Measurements from ENCODE around the gene CNST.
"Not testable (repeated sequence)": the region's sequence is repeated elsewhere in the genome, so short reads cannot be mapped to it uniquely, and the experiment has no call there.

The CNST gene

DNA sequence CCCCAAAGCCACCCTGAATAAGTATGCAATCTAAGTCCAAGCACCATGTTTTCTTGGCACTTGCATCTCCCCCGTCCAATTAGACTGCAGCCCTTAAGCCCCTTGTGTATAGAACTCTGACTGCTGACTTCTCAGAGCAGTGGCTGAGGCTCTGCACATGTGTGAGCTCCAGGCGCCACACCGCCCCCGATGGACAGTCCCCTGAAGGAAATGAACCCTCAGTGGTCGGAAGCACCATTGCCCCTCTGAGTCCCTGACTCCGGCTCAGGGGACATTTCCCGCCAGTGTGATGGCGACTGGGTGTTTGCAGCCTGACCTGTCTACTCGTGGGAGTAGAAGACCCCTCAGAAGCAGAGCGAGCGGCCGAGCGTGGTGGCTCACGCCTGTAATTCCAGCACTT is 120.7 kb downstream of the CNST start:
- DNase-seq (ENCODE audit: low read depth, low spot score): no peak
- TF ChIP-seq, protein P1, sequence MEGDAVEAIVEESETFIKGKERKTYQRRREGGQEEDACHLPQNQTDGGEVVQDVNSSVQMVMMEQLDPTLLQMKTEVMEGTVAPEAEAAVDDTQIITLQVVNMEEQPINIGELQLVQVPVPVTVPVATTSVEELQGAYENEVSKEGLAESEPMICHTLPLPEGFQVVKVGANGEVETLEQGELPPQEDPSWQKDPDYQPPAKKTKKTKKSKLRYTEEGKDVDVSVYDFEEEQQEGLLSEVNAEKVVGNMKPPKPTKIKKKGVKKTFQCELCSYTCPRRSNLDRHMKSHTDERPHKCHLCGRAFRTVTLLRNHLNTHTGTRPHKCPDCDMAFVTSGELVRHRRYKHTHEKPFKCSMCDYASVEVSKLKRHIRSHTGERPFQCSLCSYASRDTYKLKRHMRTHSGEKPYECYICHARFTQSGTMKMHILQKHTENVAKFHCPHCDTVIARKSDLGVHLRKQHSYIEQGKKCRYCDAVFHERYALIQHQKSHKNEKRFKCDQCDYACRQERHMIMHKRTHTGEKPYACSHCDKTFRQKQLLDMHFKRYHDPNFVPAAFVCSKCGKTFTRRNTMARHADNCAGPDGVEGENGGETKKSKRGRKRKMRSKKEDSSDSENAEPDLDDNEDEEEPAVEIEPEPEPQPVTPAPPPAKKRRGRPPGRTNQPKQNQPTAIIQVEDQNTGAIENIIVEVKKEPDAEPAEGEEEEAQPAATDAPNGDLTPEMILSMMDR (IDR thresholded peaks at IDR 0.05; ENCODE audit: low read depth, low read length): no peak
- in situ Hi-C loops (cut with HindIII; ENCODE audit: low sequenced_read_pairs): no loop called here
- H3K4me3 ChIP-seq (ENCODE audit: low read depth, low read length): no peak overlapping the region

DNA sequence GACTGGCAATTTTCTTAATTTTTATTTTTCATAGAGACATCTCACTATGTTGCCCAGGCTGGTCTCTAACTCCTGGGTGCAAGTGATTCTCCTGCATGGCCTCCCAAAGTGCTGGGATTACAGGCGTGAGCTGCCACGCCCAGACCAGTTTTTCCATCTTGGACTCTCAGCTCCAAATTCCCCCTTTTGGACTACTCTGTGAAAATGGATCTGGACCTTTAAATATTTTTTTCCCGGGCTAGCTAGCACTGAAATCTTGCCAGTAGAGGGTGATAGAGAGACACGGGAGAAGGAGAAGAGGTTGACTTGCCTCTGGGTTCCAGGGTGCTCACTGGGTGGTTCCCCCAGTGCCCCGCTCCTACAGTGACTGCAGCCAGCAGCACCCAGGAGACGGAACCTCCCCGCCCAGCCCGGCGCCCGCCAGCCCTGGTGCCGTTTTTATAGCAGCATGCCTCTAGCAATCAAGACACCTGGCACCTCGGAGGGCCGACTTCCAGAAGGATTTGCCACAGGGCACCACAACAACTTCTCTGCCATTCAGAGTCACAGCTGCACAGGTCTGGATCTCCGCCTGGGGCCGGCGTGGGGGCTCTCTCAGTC is 123.3 kb downstream of the CNST start:
- TF ChIP-seq, protein P1 (IDR thresholded peaks at IDR 0.05; ENCODE audit: low read depth, low read length): peak; percentile 90
- DNase-seq (ENCODE audit: low read depth, low spot score): peak; percentile 70
- in situ Hi-C loops (cut with HindIII; ENCODE audit: low sequenced_read_pairs): no loop called here
- peak overlapping the region; percentile 18 for H3K4me3 ChIP-seq (ENCODE audit: low read depth, low read length)

DNA sequence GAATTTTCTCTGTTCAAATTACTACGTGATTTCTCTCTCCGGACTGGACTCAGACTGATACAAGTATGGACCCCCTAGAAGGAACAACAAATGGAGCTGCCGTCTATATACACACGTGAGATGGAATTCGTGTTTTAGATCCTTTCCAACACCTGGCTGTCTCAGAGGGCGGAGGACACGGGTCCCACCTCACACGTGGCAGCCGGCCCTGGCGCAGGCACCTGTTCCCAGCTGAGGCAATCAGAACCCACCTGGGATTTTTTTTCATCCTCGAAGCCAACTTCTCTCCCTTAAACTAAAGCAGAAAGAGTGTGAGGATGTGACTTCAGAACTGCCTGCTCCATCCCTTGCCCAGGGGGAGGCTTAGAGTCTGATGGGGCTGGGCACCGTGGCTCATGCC is 123.8 kb downstream of the CNST start:
- TF ChIP-seq, protein P1 (IDR thresholded peaks at IDR 0.05; ENCODE audit: low read depth, low read length): no peak

DNA sequence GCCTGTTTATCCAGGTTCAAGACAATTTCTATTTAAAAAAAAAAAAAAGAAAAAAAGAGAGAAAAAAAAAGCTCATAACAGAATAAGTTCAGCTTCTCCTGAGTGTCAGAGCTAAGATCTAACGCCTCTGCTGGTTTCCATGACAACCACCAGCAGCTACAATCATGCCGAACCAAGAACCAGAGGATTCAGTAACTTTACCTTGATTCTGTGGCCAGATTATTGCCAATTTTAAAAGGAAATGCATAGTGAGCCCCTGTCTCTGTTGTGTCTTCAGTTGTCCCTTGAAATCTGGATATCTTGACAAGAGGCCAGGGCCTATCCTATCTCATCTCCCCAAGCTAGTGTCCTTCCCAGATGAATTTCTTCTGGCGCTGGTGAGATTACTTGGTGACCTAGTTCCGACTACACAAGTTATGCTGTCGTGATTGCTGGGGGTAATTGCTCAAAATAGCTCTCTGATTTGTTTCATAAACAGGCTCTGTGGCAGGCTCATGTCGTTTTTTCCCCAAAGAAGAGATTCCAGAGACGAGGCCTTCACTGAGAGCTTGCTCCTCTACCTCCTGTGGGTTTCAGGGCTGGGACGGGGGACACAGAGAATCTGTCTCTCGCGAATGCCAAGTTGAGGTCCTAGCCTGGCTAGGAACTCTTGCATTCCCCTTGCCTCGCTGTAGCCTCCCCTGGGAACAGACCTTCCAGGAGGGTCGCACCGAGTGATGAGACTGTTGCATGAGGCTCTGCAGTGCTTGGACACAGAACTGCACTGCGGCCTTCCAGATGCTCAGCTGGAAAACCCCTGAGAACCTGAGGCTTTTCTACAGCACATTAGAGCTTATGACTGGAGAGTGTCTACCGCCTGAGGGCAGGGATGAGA is 125.6 kb downstream of the CNST start:
- no peak overlapping the region for H3K4me3 ChIP-seq (ENCODE audit: low read depth, low read length)
- no peak for DNase-seq (ENCODE audit: low read depth, low spot score)
- in situ Hi-C loops (cut with HindIII; ENCODE audit: low sequenced_read_pairs): no loop called here
- TF ChIP-seq, protein P1 (IDR thresholded peaks at IDR 0.05; ENCODE audit: low read depth, low read length): no peak

More for the DNA sequence above, 123.8 kb downstream of the CNST start:
- H3K4me3 ChIP-seq (ENCODE audit: low read depth, low read length): no peak overlapping the region
- in situ Hi-C loops (cut with HindIII; ENCODE audit: low sequenced_read_pairs): no loop called here
- DNase-seq (ENCODE audit: low read depth, low spot score): no peak

DNA sequence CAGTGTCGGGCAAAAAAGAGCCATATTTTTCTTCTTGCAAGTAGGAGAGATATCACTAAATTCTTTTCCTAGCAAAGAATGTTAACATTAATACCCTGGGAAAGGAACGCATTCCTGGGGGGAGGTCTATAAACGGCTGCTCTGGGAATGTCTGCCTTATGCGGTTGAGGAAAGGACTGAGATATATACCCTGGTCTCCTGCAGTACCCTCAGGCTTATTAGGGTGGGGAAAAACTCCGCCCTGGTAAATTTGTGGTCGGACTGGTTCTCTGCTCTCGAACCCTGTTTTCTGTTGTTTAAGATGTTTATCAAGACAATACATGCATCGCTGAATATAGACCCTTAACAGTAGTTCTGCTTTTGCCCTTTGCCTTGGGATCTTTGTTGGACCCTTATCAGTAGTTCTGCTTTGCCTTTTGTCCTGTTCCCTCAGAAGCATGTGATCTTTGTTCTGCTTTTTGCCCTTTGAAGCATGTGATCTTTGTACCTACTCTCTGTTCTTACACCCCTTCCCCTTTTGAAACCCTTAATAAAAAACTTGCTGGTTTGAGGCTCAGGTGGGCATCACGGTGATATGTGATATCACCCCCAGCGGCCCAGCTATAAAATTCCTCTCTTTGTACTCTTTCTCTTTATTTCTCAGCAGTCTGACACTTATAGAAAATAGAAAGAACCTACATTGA is 128.1 kb downstream of the CNST start:
- H3K4me3 ChIP-seq (ENCODE audit: low read depth, low read length); DNase-seq (ENCODE audit: low read depth, low spot score); in situ Hi-C loops (cut with HindIII; ENCODE audit: low sequenced_read_pairs): not testable (repeated sequence)

DNA sequence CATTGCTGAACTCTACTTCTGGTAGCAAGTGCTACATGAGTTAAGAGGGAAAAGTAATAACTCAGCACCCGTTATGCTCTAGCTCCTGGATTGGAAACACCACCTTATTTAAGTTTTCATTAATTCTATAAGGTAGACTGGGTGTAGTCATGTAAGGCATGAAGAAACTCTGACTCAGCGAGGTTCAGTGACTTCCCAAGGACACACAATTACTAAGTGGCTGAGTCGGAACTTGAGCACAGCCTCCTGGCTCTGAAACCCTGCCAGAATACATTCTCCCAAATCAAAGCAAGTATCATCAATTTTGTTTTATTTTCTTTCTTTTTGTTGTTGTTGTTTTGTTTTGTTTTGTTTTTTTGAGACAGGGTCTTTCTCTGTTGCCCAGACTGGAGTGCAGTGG is 128.9 kb downstream of the CNST start:
- no peak overlapping the region for H3K4me3 ChIP-seq (ENCODE audit: low read depth, low read length)
- TF ChIP-seq, protein P1 (IDR thresholded peaks at IDR 0.05; ENCODE audit: low read depth, low read length): no peak
- DNase-seq (ENCODE audit: low read depth, low spot score): no peak
- in situ Hi-C loops (cut with HindIII; ENCODE audit: low sequenced_read_pairs): no loop called here

Measured in astrocyte of the spinal cord (primary cell).